CD4-positive, alpha-beta T cell treated with Interleukin-10 for 1 hour (primary cell): Measurements from ENCODE around the gene COL6A1.

ENCODE experiments used
- DNase-seq: peaks from one replicate; pipeline ENCODE4 v3.0.0-alpha.2; 2020

COL6A1 gene

DNA sequence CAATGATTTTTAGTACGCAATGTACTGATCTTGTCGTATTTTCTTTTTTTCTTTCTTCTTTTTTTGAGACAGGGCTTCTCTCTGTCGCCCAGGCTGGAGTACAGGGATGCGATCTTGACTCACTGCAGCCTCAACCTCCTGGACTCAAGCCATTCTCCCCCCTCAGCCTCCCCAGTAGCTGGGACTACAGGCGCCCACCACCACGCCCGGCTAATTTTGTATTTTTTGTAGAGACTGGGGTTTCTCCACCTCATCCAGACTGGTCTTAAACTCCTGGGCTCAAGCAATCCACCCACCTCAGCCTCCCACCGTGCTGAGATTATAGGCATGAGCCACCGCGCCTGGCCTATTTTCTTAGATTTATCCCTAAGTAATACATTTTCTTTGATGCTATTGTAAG is 72.5 kb downstream of the COL6A1 start:
- DNase-seq: no peak

DNA sequence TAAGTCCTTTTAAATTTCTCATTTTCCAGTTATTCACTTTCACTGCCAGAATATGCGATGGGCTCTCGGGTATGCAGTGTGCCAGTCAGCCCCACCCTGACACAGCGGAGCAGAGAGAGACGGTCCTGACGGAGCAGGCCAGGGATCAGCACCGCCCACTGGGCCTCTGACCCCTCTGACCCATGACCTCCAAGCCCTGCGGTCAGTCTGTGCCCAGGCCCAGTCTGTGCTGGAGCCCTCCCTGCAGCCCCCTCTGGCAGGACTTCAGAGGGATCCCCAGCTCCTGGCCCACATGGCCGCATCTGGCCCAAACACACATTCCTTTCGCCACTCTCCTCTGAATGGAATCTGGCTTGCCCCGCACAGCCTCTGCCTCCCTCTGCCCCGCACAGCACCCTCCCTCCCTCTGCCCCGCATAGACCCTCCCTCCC is 72.9 kb downstream of the COL6A1 start:
- DNase-seq: no peak
